ENCODE data around the gene NPHP4. TPM values are rescaled to one million over a fixed set of nuclear protein-coding genes. Genes with fewer than 3 reads are reported as not detected.

NPHP4 gene
- polyA plus RNA-seq, 2 of the 4 experiments (the other 2 are of a cell fraction): 2.9 to 5.1 TPM

DNA sequence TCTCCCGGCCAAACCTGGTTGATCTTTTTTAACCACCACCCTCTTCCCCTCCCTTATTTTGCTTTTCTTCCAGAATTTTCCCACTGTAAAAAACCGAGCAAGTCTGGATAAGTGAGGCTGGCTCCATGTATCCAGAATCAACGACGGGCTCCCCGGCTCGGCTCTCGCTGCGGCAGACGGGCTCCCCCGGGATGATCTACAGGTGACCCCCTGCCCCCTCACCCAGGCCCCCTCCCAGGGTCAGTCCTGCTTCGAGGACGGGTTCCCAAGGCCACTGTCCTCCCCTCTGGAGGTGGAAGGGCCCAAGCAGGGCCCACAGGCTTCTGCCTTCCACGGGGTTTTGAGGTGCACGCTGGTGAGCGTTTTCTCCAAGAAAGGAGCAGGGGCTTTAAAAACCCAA is 48.2 kb upstream of the NPHP4 start:
- TF ChIP-seq KDM5A (IDR thresholded peaks at IDR 0.05) (no peak), POLR2A (IDR thresholded peaks at IDR 0.05; ENCODE audit: low read length) (no peak)
- WGBS (ENCODE audit: missing lambda C conversion rate): 91% methylated on average over 10 of the region's 15 CpGs
- ChIA-PET POLR2A (no interaction called here), CTCF (no interaction called here)
- no peaks in the 10 kb centered on the region for H3K9me3 ChIP-seq
- DNase-seq (ENCODE audit: low read depth in 1 of 2, low spot score in 1 of 2) (no peak), ATAC-seq (no peak), FAIRE-seq (no peak)
- H3K4me3 ChIP-seq: no peak overlapping the region
- no peak overlapping the region for H3K27ac ChIP-seq
- no peak overlapping the region for H3K4me2 ChIP-seq
- H3K4me1 ChIP-seq: no peaks in the 10 kb centered on the region

DNA sequence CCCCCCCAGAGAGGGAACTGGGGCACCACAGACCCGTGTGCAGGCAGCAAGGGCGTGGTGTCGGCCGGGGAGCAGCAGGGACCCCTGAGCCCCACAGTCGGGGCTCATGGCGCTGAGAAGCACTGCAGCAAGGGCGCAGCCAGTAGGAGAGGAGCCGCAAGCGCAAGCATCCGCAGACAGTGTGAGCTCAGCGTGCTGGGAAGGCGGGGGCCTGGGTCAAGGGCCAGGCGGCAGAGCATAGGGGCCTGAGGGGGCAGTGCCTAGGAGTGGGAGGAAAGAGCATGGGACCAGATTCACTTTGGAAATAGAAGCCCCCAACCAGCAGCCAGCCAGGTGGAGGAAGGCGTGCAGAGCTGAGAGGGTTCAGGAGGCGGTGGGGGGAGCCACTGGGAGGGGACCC is 46.8 kb upstream of the NPHP4 start:
- WGBS (ENCODE audit: missing lambda C conversion rate): 91% methylated on average over 3 of the region's 15 CpGs
- Histone ChIP-seq H3K4me2 (no peak overlapping the region), H3K9me3 (no peaks in the 10 kb centered on the region), H3K27ac (no peak overlapping the region), H3K4me1 (no peaks in the 10 kb centered on the region), H3K4me3 (no peak overlapping the region)
- no peak for FAIRE-seq
- CTCF ChIA-PET: interaction anchor here (1.2 kb wide), 1 partner anchor 12 kb away, joined by 3 read pairs; no protein-coding TSS in a partner anchor
- no peak for TF ChIP-seq ZSCAN20 (CRISPR knock-in tag; IDR thresholded peaks at IDR 0.05)
- TF ChIP-seq PHF8 (IDR thresholded peaks at IDR 0.05; ENCODE audit: borderline replicate concordance, low read depth): no peak
- no peak for ATAC-seq
- DNase-seq (ENCODE audit: low read depth in 1 of 2, low spot score in 1 of 2): no peak
- POLR2A ChIA-PET: no interaction called here

DNA sequence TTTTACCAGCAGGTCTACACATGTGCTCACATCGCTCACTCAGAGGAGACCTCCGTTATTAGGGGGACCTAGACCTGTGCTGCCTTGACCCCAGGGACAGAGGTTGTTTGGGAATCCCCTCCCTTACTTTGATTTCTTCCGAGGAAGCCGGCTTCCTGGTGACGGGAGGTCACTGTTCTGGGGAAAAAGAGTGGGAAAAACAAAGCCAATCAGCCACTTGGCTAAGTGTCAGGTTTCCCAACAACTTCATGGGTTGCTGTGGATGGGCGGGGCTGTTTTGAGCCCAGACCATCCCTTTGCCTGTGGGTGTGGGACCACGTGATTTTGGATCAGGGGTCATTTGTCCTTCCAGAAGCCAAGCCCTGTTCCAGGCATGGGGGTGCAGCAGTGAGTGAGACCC is 46.4 kb upstream of the NPHP4 start:
- no peaks in the 10 kb centered on the region for H3K9me3 ChIP-seq
- 74% methylated on average over 6 of the region's 7 CpGs for WGBS (ENCODE audit: missing lambda C conversion rate)
- DNase-seq (ENCODE audit: low read depth in 1 of 2, low spot score in 1 of 2) (no peak), FAIRE-seq (no peak), ATAC-seq (no peak)
- no peak overlapping the region for H3K4me2 ChIP-seq
- CTCF ChIA-PET: interaction anchor here (1.2 kb wide), 1 partner anchor 13 kb away, joined by 3 read pairs; no protein-coding TSS in a partner anchor
- no peak overlapping the region for H3K4me3 ChIP-seq
- POLR2A ChIA-PET: no interaction called here
- TF ChIP-seq CHD4 (IDR thresholded peaks at IDR 0.05; ENCODE audit: borderline replicate concordance) (no peak), NFE2L2 (conservative IDR thresholded peaks at IDR 0.05; ENCODE audit: low read length) (no peak), ZFP36 (IDR thresholded peaks at IDR 0.05; ENCODE audit: borderline replicate concordance, partially characterized antibody) (no peak), MAFK (IDR thresholded peaks at IDR 0.05; ENCODE audit: partially characterized antibody) (no peak), HOXB5 (CRISPR knock-in tag; IDR thresholded peaks at IDR 0.05) (no peak), GATA3 (IDR thresholded peaks at IDR 0.05; ENCODE audit: borderline replicate concordance) (no peak), FOXS1 (CRISPR knock-in tag; IDR thresholded peaks at IDR 0.05) (no peak), EP300 (IDR thresholded peaks at IDR 0.05) (no peak)
- no peak overlapping the region for H3K27ac ChIP-seq
- H3K4me1 ChIP-seq: no peaks in the 10 kb centered on the region

DNA sequence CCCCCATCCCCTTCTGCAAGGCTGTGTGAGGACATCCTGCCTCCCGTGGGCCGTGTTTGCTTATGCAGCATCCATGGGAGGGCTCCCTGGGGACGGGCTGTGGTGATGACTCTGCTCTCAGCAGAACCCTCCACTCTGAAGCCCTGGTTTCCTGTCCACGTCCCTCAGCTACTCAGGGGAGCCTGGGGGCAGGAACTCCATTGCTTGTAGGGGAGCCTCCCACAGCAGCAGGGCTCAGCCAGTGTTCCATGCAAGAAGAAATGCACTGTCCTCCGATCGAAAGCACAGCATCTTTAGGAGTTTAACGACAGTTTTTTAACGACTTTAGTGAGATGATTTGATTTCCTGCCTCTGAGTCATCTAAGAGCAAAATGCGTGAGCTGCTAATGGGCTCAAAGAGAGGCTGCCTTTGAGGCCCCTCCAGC is 45.1 kb upstream of the NPHP4 start:
- POLR2A ChIA-PET: no interaction called here
- no peaks in the 10 kb centered on the region for H3K9me3 ChIP-seq
- WGBS (ENCODE audit: missing lambda C conversion rate): 35% methylated on average over 9 of the region's 9 CpGs
- DNase-seq (ENCODE audit: low read depth in 1 of 2, low spot score in 1 of 2) (no peak), ATAC-seq (no peak), FAIRE-seq (no peak)
- H3K4me2 ChIP-seq: no peak overlapping the region
- TF ChIP-seq ZNF302 (CRISPR knock-in tag; IDR thresholded peaks at IDR 0.05) (no peak), NFE2L2 (conservative IDR thresholded peaks at IDR 0.05; ENCODE audit: low read length) (no peak), MYC (IDR thresholded peaks at IDR 0.05; ENCODE audit: borderline replicate concordance, low read length) (no peak), CHD4 (IDR thresholded peaks at IDR 0.05; ENCODE audit: borderline replicate concordance) (no peak), ESRRA (IDR thresholded peaks at IDR 0.05; ENCODE audit: borderline replicate concordance, low read length) (no peak), POLR2A (IDR thresholded peaks at IDR 0.05; ENCODE audit: low read length) (no peak), FOSB (CRISPR knock-in tag; IDR thresholded peaks at IDR 0.05) (no peak), HOXB13 (CRISPR knock-in tag; IDR thresholded peaks at IDR 0.05; ENCODE audit: low read depth) (no peak), CBX8 (IDR thresholded peaks at IDR 0.05) (no peak)
- TF ChIP-seq, protein P1, sequence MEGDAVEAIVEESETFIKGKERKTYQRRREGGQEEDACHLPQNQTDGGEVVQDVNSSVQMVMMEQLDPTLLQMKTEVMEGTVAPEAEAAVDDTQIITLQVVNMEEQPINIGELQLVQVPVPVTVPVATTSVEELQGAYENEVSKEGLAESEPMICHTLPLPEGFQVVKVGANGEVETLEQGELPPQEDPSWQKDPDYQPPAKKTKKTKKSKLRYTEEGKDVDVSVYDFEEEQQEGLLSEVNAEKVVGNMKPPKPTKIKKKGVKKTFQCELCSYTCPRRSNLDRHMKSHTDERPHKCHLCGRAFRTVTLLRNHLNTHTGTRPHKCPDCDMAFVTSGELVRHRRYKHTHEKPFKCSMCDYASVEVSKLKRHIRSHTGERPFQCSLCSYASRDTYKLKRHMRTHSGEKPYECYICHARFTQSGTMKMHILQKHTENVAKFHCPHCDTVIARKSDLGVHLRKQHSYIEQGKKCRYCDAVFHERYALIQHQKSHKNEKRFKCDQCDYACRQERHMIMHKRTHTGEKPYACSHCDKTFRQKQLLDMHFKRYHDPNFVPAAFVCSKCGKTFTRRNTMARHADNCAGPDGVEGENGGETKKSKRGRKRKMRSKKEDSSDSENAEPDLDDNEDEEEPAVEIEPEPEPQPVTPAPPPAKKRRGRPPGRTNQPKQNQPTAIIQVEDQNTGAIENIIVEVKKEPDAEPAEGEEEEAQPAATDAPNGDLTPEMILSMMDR (IDR thresholded peaks at IDR 0.05): no peak
- TF ChIP-seq, protein P2, sequence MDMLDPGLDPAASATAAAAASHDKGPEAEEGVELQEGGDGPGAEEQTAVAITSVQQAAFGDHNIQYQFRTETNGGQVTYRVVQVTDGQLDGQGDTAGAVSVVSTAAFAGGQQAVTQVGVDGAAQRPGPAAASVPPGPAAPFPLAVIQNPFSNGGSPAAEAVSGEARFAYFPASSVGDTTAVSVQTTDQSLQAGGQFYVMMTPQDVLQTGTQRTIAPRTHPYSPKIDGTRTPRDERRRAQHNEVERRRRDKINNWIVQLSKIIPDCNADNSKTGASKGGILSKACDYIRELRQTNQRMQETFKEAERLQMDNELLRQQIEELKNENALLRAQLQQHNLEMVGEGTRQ (IDR thresholded peaks at IDR 0.05): no peak
- TF ChIP-seq, protein P3, sequence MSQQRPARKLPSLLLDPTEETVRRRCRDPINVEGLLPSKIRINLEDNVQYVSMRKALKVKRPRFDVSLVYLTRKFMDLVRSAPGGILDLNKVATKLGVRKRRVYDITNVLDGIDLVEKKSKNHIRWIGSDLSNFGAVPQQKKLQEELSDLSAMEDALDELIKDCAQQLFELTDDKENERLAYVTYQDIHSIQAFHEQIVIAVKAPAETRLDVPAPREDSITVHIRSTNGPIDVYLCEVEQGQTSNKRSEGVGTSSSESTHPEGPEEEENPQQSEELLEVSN (IDR thresholded peaks at IDR 0.05; ENCODE audit: borderline replicate concordance, low read depth): no peak
- TF ChIP-seq, protein P4, sequence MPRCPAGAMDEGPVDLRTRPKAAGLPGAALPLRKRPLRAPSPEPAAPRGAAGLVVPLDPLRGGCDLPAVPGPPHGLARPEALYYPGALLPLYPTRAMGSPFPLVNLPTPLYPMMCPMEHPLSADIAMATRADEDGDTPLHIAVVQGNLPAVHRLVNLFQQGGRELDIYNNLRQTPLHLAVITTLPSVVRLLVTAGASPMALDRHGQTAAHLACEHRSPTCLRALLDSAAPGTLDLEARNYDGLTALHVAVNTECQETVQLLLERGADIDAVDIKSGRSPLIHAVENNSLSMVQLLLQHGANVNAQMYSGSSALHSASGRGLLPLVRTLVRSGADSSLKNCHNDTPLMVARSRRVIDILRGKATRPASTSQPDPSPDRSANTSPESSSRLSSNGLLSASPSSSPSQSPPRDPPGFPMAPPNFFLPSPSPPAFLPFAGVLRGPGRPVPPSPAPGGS (IDR thresholded peaks at IDR 0.05): no peak
- no peak overlapping the region for H3K27ac ChIP-seq
- H3K4me1 ChIP-seq: no peaks in the 10 kb centered on the region
- CTCF ChIA-PET: interaction anchor here (0.9 kb wide), 1 partner anchor 169 kb away, joined by 4 read pairs; no protein-coding TSS in a partner anchor
- H3K4me3 ChIP-seq: no peak overlapping the region
